Measurements from ENCODE around the gene FRAT2. TPM values are rescaled to one million over a fixed set of nuclear protein-coding genes. Genes with fewer than 3 reads are reported as not detected.

FRAT2 gene
- total and polyA plus RNA-seq, 10 of the 15 experiments (the other 5 are each of a cell fraction or from before 2014, with no cell fraction given) = 0.69 to 5.9 (median 3.8) TPM

DNA sequence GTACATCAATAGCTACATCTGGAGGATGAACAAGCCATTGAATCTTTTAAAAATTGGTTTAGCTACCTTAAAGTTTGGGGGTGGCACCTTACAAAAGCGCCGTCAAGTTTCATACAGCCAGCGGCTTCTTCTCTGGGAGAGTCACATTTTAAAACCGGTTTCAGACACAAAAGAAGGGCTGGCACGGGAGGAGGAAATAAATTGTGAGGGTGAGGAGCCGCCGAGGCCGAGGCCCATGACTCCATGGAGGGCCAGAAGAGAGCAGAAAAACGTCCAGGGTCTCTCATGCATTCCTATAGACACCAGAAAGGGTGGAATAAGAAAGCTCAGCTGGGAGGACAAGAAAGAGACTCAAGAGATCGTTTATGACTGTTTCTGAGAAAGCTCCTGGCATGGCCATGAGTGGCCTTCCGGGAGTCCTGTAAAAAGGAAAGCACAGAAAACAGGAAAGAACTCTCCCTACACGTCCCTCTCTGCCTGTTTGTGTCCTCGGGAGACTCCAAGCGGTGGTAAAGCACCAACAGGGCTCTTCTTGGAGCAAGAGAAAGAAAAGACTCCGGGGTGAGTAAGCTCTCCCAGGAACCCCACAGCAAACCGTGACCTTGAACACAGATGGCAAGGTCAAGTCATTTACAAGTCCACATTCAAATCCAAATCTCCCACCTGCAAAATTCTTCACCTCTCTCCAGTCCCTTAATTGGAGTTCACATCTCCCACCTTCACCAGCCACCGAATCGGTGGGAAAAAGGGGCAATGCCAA is 1.8 kb downstream of the FRAT2 start:
- POLR2A ChIA-PET = interaction anchor here (0.6 to 1.8 kb wide), 5 partner anchors 13 to 54 kb away, joined by 3 to 5 read pairs (median 4); partner anchors contain the start of genes ARHGAP19 and FRAT1

More for the DNA sequence above, 1.8 kb downstream of the FRAT2 start:
- DNase-seq (ENCODE audit: low read depth, low spot score) (no peak), FAIRE-seq (no peak), ATAC-seq (no peak)
- Histone ChIP-seq H3K9ac (ENCODE audit: control insufficient read depth, insufficient read depth, low read length) (peak overlapping the region; percentile 47), H3K9me3 (replicated peaks; ENCODE audit: control insufficient read depth, insufficient read depth, low read length) (no peaks in the 10 kb centered on the region), H4K20me1 (ENCODE audit: control insufficient read depth, insufficient read depth) (no peaks in the 10 kb centered on the region; the same call in 1 of the 2 replicates), H3K79me2 (ENCODE audit: control insufficient read depth, insufficient read depth, low read length) (no peaks in the 10 kb centered on the region), H3K4me1 (ENCODE audit: control insufficient read depth, insufficient read depth, low read length) (peaks cover 10% of the 10 kb centered on the region), H3K27ac (ENCODE audit: control insufficient read depth, insufficient read depth) (no peak overlapping the region), H3K4me2 (ENCODE audit: control insufficient read depth, insufficient read depth) (peak overlapping the region; percentile 88), H3K36me3 (ENCODE audit: control insufficient read depth in 2 of 2, insufficient read depth in 2 of 2, low read length in 1 of 2) (no peaks in the 10 kb centered on the region), H2AFZ (ENCODE audit: control insufficient read depth, low read depth, low read length) (peak overlapping the region; percentile 43), H3K4me3 (peak overlapping the region; percentile 89), H3K27me3 (replicated peaks in 1 of 2; ENCODE audit: control insufficient read depth in 2 of 2, insufficient read depth in 2 of 2, low read length in 1 of 2) (peaks cover 0 to 9% of the 10 kb centered on the region in 2 experiments; a peak in 1 of 4 replicates)
- intact Hi-C loops (cut with micrococcal nuclease; ENCODE audit: unreplicated experiment) (loop anchor here (5.0 kb wide), 1 partner anchor 40 kb away; the partner anchor contains the start of gene ARHGAP19), in situ Hi-C loops (cut with MboI) (no loop called here)
- CTCF ChIA-PET = interaction anchor here (0.8 to 4.0 kb wide), 11 partner anchors 9 to 309 kb away, joined by 3 to 29 read pairs (median 3); no protein-coding TSS in a partner anchor
- RAD21 ChIA-PET (ENCODE audit: unreplicated experiment) = interaction anchor here (0.7 to 2.9 kb wide), 3 partner anchors 11 to 95 kb away, joined by 3 to 14 read pairs (median 3); no protein-coding TSS in a partner anchor
- TF ChIP-seq BRCA1 (IDR thresholded peaks at IDR 0.05; ENCODE audit: low read depth, low read length) (no peak), ESRRA (IDR thresholded peaks at IDR 0.05; ENCODE audit: low read length) (peak; percentile 92)
- TF ChIP-seq, protein P1, sequence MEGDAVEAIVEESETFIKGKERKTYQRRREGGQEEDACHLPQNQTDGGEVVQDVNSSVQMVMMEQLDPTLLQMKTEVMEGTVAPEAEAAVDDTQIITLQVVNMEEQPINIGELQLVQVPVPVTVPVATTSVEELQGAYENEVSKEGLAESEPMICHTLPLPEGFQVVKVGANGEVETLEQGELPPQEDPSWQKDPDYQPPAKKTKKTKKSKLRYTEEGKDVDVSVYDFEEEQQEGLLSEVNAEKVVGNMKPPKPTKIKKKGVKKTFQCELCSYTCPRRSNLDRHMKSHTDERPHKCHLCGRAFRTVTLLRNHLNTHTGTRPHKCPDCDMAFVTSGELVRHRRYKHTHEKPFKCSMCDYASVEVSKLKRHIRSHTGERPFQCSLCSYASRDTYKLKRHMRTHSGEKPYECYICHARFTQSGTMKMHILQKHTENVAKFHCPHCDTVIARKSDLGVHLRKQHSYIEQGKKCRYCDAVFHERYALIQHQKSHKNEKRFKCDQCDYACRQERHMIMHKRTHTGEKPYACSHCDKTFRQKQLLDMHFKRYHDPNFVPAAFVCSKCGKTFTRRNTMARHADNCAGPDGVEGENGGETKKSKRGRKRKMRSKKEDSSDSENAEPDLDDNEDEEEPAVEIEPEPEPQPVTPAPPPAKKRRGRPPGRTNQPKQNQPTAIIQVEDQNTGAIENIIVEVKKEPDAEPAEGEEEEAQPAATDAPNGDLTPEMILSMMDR (IDR thresholded peaks at IDR 0.05 in 2 of 3, conservative IDR thresholded peaks at IDR 0.05 in 1 of 3; ENCODE audit: control insufficient read depth in 2 of 3, extremely low read depth in 1 of 3, insufficient read depth in 1 of 3, low read depth in 3 of 3, low read length in 3 of 3) = peak in 1 of 3 experiments; percentile 21; a peak in 1 of 6 replicates
- SMC1A ChIA-PET (ENCODE audit: uncharacterized antibody, unreplicated experiment) = interaction anchor here (0.7 to 3.4 kb wide), 11 partner anchors 9 to 69 kb away, joined by 3 to 17 read pairs (median 3); no protein-coding TSS in a partner anchor
- TSS peak; percentile 75 for BruUV-seq (replicated peaks)
- 55% methylated on average over 18 of the region's 18 CpGs for WGBS (ENCODE audit: insufficient coverage, insufficient replicate concordance, low lambda C conversion rate, missing lambda C conversion rate)
